ENCODE measurements around the gene PTPRB. TPM values are rescaled to one million over a fixed set of nuclear protein-coding genes. Genes with fewer than 3 reads are reported as not detected.

The PTPRB gene
- total and polyA plus RNA-seq, 2 of the 8 experiments (the other 6 are each of a cell fraction or from before 2014, with no cell fraction given): 0.36 to 0.58 TPM

DNA sequence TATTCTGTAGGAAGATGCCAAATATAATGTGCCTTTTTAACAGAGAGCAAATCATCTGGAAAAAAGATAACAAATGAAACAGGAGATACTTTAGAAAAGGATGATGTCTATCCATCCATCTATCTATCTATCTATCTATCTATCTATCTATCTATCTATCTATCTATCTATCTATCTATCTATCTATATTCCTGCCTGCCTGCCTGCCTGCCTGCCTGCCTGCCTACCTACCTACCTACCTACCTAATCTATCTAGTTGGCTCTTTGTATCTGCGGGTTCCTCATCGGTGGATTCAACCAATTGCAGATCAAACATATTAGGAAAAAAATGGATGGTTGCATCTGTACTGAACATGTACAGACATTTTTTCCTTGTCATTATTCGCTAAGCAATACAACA, 11.0 kb downstream of the PTPRB start (continued):
- TF ChIP-seq, protein P1, sequence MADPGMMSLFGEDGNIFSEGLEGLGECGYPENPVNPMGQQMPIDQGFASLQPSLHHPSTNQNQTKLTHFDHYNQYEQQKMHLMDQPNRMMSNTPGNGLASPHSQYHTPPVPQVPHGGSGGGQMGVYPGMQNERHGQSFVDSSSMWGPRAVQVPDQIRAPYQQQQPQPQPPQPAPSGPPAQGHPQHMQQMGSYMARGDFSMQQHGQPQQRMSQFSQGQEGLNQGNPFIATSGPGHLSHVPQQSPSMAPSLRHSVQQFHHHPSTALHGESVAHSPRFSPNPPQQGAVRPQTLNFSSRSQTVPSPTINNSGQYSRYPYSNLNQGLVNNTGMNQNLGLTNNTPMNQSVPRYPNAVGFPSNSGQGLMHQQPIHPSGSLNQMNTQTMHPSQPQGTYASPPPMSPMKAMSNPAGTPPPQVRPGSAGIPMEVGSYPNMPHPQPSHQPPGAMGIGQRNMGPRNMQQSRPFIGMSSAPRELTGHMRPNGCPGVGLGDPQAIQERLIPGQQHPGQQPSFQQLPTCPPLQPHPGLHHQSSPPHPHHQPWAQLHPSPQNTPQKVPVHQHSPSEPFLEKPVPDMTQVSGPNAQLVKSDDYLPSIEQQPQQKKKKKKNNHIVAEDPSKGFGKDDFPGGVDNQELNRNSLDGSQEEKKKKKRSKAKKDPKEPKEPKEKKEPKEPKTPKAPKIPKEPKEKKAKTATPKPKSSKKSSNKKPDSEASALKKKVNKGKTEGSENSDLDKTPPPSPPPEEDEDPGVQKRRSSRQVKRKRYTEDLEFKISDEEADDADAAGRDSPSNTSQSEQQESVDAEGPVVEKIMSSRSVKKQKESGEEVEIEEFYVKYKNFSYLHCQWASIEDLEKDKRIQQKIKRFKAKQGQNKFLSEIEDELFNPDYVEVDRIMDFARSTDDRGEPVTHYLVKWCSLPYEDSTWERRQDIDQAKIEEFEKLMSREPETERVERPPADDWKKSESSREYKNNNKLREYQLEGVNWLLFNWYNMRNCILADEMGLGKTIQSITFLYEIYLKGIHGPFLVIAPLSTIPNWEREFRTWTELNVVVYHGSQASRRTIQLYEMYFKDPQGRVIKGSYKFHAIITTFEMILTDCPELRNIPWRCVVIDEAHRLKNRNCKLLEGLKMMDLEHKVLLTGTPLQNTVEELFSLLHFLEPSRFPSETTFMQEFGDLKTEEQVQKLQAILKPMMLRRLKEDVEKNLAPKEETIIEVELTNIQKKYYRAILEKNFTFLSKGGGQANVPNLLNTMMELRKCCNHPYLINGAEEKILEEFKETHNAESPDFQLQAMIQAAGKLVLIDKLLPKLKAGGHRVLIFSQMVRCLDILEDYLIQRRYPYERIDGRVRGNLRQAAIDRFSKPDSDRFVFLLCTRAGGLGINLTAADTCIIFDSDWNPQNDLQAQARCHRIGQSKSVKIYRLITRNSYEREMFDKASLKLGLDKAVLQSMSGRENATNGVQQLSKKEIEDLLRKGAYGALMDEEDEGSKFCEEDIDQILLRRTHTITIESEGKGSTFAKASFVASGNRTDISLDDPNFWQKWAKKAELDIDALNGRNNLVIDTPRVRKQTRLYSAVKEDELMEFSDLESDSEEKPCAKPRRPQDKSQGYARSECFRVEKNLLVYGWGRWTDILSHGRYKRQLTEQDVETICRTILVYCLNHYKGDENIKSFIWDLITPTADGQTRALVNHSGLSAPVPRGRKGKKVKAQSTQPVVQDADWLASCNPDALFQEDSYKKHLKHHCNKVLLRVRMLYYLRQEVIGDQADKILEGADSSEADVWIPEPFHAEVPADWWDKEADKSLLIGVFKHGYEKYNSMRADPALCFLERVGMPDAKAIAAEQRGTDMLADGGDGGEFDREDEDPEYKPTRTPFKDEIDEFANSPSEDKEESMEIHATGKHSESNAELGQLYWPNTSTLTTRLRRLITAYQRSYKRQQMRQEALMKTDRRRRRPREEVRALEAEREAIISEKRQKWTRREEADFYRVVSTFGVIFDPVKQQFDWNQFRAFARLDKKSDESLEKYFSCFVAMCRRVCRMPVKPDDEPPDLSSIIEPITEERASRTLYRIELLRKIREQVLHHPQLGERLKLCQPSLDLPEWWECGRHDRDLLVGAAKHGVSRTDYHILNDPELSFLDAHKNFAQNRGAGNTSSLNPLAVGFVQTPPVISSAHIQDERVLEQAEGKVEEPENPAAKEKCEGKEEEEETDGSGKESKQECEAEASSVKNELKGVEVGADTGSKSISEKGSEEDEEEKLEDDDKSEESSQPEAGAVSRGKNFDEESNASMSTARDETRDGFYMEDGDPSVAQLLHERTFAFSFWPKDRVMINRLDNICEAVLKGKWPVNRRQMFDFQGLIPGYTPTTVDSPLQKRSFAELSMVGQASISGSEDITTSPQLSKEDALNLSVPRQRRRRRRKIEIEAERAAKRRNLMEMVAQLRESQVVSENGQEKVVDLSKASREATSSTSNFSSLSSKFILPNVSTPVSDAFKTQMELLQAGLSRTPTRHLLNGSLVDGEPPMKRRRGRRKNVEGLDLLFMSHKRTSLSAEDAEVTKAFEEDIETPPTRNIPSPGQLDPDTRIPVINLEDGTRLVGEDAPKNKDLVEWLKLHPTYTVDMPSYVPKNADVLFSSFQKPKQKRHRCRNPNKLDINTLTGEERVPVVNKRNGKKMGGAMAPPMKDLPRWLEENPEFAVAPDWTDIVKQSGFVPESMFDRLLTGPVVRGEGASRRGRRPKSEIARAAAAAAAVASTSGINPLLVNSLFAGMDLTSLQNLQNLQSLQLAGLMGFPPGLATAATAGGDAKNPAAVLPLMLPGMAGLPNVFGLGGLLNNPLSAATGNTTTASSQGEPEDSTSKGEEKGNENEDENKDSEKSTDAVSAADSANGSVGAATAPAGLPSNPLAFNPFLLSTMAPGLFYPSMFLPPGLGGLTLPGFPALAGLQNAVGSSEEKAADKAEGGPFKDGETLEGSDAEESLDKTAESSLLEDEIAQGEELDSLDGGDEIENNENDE (IDR thresholded peaks at IDR 0.05; ENCODE audit: insufficient replicate concordance, low read length): no peak
- TF ChIP-seq TAF7 (optimal IDR thresholded peaks at IDR 0.05; ENCODE audit: borderline replicate concordance, low read depth, low read length) (no peak), SIRT6 (IDR thresholded peaks at IDR 0.05; ENCODE audit: low read length) (no peak), TAF1 (IDR thresholded peaks at IDR 0.05; ENCODE audit: low read depth, low read length) (no peak), CBX5 (IDR thresholded peaks at IDR 0.05; ENCODE audit: low read depth, low read length) (no peak), SP2 (IDR thresholded peaks at IDR 0.05; ENCODE audit: low read length) (no peak), POLR2AphosphoS5 (IDR thresholded peaks at IDR 0.05; ENCODE audit: low read depth, low read length) (no peak), RFX5 (IDR thresholded peaks at IDR 0.05; ENCODE audit: borderline replicate concordance, low read depth, low read length) (no peak), CTBP2 (IDR thresholded peaks at IDR 0.05; ENCODE audit: borderline replicate concordance, insufficient read depth, insufficient read length, low read length) (no peak), SIN3A (conservative IDR thresholded peaks at IDR 0.05 in 1 of 2, IDR thresholded peaks at IDR 0.05 in 1 of 2; ENCODE audit: low read depth in 1 of 2, low read length in 2 of 2) (no peak)
- TF ChIP-seq, protein P2, sequence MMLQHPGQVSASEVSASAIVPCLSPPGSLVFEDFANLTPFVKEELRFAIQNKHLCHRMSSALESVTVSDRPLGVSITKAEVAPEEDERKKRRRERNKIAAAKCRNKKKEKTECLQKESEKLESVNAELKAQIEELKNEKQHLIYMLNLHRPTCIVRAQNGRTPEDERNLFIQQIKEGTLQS (IDR thresholded peaks at IDR 0.05; ENCODE audit: insufficient read depth, low read depth, low read length): no peak

All from H1 (cell line).